ENCODE measurements around the gene PHKA1.
"Not testable (repeated sequence)": the region's sequence is repeated elsewhere in the genome, so short reads cannot be mapped to it uniquely, and the experiment has no call there.

The PHKA1 gene

GRCh38 chrX:72669508-72669907 is 44.6 kb downstream of the PHKA1 start:
- DNase-seq (ENCODE audit: low read depth in 1 of 2, low spot score in 1 of 2), result not testable (repeated sequence)

DNA sequence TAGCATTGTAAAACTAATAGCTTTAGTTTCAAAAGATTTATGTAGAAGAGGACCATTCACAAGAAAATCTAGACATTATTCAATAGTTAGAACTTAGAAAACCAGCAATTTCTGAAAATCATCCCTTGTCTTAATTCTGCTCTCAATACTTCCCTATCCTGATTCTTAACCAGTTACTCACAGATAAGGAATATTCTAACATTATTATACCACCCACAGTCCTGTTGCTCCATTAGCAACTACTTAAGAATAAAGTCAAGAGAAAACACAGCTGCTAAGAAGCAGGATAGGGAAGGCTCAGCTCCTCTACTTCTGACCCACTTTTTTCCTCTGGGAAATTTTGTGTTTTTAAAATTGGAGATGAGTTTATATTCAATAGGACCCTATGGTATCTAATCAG is 47.7 kb downstream of the PHKA1 start:
- DNase-seq (ENCODE audit: low read depth in 1 of 2, low spot score in 1 of 2), result no peak

DNA sequence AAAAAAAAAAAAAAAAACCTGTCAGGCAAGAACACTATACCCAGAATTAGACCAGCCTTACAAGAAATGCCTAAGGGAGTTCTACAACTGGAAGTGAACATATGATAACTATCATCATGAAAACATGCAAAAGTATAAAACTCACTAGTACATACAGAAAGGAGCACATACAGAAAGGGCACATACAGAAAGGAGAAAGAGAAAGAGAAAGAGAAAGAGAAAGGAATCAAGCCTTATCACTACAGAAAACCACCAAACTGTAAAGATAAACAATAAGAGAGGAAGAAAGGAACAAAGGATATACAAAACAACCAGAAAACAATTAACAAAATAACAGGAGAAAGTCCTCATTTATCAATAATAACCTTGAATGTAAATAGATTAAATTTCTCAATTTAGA is 50.4 kb downstream of the PHKA1 start:
- no peak for DNase-seq (ENCODE audit: low read depth in 1 of 2, low spot score in 1 of 2)

GRCh38 chrX:72662020-72662747 is 51.9 kb downstream of the PHKA1 start:
- no peak for DNase-seq (ENCODE audit: low read depth in 1 of 2, low spot score in 1 of 2)

- no peak for DNase-seq (ENCODE audit: low read depth in 1 of 2, low spot score in 1 of 2)
Measured at GRCh38 chrX:72659723-72660122, 54.4 kb downstream of the PHKA1 start.

GRCh38 chrX:72652082-72652481 is 62.0 kb downstream of the PHKA1 start:
- no peak for DNase-seq (ENCODE audit: low read depth in 1 of 2, low spot score in 1 of 2)

DNA sequence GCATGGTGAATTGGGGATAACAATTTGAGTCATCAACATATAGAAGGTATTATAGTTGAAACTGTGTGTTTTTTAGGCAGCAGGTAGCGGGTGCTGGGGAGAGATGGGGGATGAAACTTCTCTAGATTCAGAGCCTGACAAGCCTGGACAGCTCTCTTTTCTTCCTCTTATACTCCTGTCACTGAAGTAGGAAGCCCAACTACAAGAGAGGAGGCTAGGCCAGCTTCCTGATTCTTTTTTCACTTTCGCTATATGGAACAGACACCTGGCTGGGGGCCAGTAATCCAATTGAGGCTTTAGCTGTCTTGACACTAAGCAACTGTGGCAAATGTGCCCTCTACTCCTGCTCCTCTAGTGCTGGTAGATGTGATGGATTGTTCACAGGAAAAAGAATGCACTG is 69.2 kb downstream of the PHKA1 start:
- no peak for DNase-seq (ENCODE audit: low read depth in 1 of 2, low spot score in 1 of 2)

DNA sequence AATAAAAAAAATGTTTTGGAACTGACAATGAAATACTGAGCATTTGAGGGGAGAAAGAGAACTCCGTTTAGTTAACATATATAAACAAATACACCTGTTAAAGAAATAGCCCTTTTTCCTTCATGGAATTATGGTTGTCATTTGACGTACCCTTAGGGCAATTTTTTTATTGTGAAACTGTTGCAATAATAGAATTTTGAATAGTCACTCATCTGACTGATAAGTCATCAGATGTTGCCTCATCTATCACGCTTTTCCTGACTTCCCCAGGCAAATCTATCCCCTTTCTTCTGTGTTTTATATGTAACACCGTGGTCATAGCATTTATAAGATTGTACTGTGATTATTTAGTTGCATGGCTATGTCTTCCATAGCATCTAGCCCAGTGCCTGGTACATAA is 72.5 kb downstream of the PHKA1 start:
- DNase-seq (ENCODE audit: low read depth in 1 of 2, low spot score in 1 of 2), result no peak

GRCh38 chrX:72635930-72636329 is 78.2 kb downstream of the PHKA1 start:
- DNase-seq (ENCODE audit: low read depth in 1 of 2, low spot score in 1 of 2), result no peak

DNA sequence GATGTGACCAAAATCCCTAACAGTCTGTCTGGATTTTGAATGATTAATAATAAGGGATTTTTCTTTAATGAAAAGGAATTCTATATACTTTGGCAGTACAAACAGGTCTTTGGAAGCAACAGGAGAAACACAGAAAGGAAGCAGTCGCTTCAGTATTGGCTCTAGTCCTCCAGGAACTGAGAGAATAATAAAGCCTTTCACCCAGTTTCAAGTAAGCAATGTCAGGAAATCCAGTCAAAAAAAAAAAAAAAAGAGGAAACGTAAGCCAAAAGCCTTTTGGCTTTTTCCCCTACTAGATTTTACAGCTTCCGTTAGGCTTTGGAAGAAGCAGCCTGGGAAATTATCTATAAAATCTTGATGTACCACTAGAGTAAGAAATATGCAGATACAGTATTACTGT is 79.8 kb downstream of the PHKA1 start:
- no peak for DNase-seq (ENCODE audit: low read depth in 1 of 2, low spot score in 1 of 2)

DNA sequence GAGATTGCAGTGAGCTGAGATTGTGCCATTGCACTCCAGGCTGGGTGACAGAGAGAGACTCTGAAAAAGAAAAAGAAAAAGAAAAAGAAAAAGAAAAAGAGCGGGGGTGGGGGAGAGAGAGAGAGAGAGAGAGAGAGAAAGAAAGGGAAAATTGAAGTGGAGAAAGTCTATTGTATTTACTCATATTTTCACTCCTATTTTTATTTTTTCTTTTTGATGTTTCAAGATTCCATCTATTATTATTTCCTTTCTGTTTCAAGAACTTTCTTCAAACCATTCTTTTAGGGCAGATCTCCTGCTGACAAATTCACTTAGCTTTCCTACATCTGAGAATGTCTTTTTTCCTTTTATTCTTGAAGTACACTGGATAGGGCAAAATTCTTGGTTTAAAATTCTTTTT is 83.9 kb downstream of the PHKA1 start:
- DNase-seq (ENCODE audit: low read depth in 1 of 2, low spot score in 1 of 2), result no peak

GRCh38 chrX:72624194-72624593 is 89.9 kb downstream of the PHKA1 start:
- DNase-seq (ENCODE audit: low read depth in 1 of 2, low spot score in 1 of 2), result no peak

- DNase-seq (ENCODE audit: low read depth in 1 of 2, low spot score in 1 of 2), result no peak
Measured at GRCh38 chrX:72621625-72622485, 92.3 kb downstream of the PHKA1 start.

- no peak for DNase-seq (ENCODE audit: low read depth in 1 of 2, low spot score in 1 of 2)
Measured at GRCh38 chrX:72621163-72621562, 92.9 kb downstream of the PHKA1 start.

DNA sequence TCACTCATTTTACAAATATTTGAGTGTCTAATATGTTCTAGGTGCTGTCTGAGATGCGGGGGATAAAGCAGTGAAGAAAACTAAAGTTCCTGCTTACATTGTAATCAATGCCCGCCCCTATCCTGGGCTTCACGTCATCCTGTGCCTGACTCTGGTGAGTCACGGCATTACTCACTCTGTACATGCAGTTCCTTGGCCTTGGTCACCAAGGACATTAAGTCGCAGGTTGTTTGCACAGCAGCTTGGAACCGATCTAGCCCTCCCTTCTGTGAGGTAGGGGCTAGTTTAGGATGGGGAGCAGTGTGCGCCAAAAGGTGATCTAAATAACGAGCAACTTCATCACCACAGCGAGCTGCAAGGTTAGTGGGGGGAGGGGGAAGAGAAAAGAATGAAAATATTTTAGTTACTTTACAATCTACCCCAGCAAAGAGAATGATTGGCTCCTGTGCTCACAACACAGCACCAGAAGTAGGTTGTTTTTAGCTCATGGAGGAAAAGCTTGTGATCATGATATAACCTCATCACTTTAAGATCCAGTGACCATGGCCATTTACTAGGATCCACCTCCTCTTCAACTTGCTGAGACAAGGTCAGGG is 93.5 kb downstream of the PHKA1 start:
- no peak for DNase-seq (ENCODE audit: low read depth in 1 of 2, low spot score in 1 of 2)

DNA sequence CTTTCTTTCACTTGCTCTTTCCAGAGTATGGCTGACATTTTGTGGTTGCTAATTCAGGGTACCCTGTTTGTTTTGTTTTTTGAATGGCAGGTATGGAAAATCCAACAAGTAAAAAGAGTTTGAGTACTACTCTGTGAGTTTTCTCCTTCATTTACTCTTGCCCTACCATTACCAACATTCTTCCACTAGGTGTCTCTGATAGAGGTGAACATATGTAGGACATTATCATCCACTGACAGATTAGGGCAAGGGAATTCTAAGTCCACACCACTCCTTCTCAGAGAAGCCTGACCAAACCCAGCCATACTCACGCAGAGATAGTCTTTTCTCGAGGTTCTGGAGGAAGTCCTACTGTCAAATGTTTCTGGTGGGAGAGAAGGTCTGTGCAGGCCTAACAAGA is 104.8 kb downstream of the PHKA1 start:
- no peak for DNase-seq (ENCODE audit: low read depth in 1 of 2, low spot score in 1 of 2)

DNA sequence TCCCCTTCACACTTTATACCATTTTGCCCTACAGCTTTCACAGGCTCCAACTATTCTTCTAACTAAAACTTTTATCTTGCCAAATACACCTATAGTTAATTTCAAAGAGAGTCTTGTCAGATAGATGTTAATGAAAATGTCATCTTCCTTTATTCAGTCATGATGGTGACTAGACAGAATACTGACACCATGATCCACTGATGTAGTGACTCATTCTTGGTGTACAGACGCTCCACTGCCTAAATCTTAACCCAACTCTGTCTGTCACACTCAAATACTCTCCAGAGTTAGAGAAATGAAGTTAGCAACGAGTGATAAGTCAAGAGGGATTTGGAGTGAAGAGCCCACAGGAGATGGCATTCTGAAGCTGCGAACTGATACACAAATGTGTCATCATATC is 109.4 kb downstream of the PHKA1 start:
- DNase-seq (ENCODE audit: low read depth in 1 of 2, low spot score in 1 of 2), result no peak

DNA sequence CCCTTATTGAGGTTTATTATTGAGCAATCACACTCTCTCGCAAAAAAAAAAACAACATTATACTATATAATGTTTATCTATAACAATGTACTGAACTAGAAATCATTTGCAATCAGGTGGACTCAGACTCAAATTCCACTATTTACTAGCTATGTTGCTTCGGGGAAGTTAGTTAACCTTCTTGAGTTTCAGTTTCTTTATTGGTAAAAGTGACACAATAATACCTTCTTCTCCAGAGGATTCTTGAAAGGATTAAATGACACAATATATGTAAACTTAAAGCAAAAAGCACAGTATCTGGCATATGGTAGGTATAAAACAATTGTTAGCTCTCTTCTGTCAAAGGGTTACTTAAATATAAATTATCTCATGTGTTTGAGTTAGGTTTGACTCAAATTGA is 110.0 kb downstream of the PHKA1 start:
- DNase-seq (ENCODE audit: low read depth in 1 of 2, low spot score in 1 of 2), result no peak

- not testable (repeated sequence) for DNase-seq (ENCODE audit: low read depth in 1 of 2, low spot score in 1 of 2)
Measured at GRCh38 chrX:72591038-72591437, 123.1 kb downstream of the PHKA1 start.

GRCh38 chrX:72584163-72584562 is 129.9 kb downstream of the PHKA1 start:
- DNase-seq (ENCODE audit: low read depth in 1 of 2, low spot score in 1 of 2), result no peak

DNA sequence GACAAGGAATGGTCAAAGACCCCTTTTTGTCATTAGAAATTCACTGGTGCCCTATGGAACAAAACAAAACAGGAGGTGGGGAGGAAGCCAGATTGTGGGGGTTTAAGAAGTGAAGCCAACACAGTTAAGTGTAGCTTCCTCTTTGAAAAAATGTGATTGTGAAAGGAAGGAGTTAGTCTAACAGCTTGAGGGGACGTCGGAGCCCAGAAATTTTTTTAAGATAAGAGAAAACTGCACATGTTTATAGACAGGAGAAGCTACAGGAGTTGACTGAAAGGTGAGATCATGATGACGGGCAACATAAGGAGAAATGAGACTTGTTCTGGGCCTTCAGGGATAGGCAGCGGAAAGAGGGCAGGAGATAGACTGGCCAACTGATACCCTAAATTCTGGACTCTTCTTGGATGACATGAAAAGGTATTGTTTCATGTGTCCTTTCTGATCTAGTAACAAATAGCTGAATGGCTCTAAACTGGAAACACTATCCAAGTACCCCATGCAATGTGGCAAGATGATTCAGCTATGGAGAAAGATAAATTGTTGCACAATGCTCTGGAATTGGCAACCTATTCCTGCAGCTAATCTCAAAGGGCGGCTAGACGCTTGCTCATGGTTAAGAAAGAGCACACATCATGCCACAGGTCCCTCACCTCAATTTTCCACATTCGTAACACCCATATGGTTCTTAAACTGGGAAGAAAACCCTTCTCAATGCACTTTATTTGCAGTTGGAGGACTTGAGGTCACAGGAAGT is 137.8 kb downstream of the PHKA1 start:
- DNase-seq (ENCODE audit: low read depth in 1 of 2, low spot score in 1 of 2), result no peak

GRCh38 chrX:72573158-72573511 is 141.0 kb downstream of the PHKA1 start:
- DNase-seq (ENCODE audit: low read depth in 1 of 2, low spot score in 1 of 2), result no peak

Measured in activated CD4-positive, alpha-beta T cell treated with anti-CD3 and anti-CD28 coated beads, Interleukin-2, amount 50 U/mL, for 24 hours (primary cell).